ENCODE data around the gene NRAP.

NRAP gene

DNA sequence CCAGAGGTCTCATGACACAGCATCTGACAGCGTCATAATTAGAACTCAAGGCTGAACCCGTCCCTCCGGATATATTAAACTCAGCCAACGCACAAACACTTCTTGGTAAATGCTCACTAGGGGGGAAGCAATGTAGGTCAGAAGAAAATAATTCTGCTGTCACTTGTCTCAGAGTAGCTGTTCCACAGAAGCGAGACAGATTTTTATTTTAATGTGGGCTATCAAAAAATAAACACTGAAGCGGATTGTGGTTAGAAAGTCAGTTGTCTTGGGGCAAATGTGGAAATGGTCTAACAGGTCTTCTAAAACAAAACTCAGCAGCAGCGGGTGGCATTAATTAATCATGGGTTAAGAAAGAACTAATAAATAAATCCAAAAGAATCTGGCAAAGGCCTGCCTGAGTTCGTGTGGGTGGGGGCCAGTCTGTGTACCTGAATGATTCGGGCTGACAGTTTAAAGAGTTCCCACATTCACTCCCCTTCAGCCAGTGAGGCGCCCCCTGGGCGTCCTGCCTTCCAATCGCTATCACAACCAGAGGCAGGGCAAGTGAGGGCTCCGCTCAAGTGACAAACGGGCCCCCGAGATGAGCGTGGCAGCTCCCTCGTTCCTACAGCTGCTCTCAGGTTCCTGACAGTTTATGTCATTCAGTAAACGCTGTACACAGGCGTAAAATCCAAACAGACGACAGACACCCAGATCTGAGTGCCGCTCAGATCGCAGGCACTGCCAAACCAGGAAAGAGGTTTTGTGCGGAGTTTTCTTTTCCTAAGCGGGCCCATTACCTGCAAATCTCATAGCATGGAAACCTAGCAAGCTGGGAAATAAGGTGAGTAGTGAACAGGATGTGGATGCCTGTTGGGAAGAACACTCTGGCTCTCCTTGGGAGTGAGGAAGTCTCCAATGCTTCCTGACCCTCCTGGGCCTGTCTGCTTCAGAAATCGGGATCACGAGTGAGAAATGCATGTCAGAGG, 52.9 kb downstream of the NRAP start:
- no peak for DNase-seq (ENCODE audit: insufficient read length, low spot score)
- no peak for FAIRE-seq

DNA sequence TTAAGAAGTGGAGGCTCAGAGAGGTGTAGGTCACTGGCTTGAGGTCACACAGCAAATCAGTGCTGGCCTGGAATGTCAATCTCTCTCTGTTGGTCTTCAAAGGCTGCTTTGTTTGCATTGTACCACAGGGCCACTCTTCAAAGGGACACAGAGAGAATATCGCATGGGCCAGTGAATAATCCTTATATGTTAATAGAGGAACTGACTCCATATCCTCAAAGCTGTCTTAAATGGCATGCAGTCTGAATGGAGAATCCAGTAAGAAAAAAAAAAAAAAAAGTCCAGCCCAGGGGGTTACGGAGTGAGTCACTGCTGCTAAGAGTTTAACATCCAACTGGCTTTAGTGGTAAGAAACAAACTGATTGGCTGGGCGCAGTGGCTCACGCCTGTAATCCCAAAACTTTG, 54.1 kb downstream of the NRAP start:
- DNase-seq (ENCODE audit: insufficient read length, low spot score) (no peak), FAIRE-seq (no peak)

GRCh38 chr10:113605268-113605978, 58.4 kb downstream of the NRAP start:
- DNase-seq (ENCODE audit: insufficient read length, low spot score) (no peak), FAIRE-seq (no peak)

DNA sequence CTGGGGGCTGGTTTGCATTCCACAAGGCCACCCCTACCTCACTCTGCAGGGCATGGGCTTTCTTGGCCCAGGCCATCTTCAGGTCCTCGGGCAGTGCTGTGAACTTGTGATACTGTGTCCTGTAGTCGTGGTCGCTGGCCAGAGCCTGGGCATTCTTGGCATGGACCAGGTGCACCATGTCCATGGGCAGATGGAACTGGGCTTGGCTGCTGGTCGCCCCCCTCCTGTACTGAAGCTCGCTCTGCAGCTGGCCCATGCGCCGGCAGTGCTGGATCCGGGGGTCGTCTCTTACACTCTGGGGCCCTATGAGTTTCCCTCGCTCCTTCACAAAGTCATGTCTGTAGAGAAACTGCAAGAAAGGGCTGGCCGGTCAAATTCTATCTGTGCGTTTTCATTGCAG, 59.3 kb downstream of the NRAP start:
- DNase-seq (ENCODE audit: insufficient read length, low spot score) (no peak), FAIRE-seq (no peak)

DNA sequence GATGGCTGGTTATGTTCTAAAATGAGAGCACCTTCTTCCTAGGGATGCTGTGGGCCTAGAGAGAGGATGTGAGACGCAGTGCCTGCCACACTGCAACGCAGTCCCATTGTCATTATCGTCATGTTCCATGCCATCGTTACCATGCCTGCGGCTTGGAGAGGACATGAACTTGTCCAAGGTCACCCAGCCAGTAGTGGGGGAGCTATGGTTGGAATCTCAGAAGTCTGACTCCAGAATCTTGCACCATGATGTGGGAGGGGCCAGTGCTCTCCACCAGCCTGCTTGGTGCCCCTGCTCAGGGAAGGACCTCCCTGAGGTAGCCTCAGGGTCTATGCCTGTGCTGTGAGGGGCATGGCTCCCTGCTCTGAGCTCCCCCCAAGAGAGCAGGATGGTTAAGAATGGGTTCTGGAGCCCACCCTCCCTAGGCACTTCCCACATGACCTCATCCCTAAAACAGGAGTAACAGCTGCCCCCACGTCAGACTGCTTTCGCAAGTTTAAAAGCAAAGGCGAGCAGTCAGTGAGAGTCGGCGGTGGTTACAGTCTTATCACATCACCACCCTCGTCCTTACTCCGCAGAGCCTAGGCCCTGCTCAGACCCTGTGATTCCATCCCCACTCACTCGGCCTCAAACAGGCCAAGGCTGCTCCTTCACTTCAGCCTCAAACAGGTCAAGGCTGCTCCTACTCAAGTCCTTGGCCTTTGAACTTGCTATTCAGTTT, 60.6 kb downstream of the NRAP start:
- DNase-seq (ENCODE audit: insufficient read length, low spot score) (no peak), FAIRE-seq (no peak)

GRCh38 chr10:113600569-113600968, 63.3 kb downstream of the NRAP start:
- FAIRE-seq (no peak), DNase-seq (ENCODE audit: insufficient read length, low spot score) (no peak)

GRCh38 chr10:113594652-113595051, 69.2 kb downstream of the NRAP start:
- DNase-seq (ENCODE audit: insufficient read length, low spot score): no peak
- no peak for FAIRE-seq

DNA sequence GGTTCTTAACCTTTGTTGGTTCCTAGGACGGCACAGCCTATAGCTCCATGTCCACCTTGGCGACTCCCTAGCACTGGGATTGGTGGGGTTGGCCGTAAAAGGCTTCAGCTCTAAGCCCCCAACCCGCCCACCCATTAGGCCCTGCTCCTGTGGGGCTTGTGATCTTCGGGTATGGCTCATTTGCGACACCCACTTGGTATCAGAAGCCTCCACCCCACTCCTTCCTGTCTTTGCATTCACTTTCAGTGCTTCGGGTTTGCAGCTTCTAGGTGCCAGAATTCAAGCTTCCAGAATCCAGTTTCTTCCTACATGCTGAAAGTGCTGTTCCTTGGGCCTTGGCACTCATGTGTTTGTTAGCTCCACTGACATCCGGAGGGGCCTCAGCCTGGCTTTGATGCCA, 71.5 kb downstream of the NRAP start:
- DNase-seq (ENCODE audit: insufficient read length, low spot score): no peak
- FAIRE-seq: no peak

- no peak for FAIRE-seq
- no peak for DNase-seq (ENCODE audit: insufficient read length, low spot score)
These were observed 73.3 kb downstream of the NRAP start for GRCh38 chr10:113590581-113590980.

DNA sequence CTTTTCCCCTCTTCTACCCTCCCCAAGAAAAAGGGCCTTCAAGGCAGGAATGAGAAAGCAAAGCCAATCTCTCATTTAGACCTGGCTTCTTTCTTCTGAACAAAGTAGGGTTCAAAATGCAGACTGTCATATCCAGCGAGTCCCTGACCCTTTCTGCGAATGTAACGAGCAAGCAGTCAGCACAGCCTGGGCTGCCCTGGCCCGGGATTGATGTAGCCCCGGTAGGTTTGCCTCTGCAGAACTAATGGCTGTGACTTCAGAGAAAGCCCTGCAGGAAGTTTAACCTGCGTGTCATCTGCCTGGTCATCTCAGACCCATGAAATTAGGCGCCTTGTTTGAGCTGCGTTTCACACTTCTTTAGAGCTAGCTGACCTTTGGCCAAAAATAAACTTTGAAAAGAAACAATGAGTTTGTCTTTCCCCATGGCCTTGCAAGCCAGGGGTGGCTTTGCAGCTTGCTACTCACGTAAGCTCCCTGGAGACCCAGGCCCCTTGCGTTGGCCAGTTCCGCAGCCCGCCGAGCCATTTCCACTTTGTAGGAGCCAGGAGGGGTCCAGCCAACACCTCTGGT, 74.6 kb downstream of the NRAP start:
- DNase-seq (ENCODE audit: insufficient read length, low spot score) (no peak), FAIRE-seq (no peak)

GRCh38 chr10:113585949-113586348, 77.9 kb downstream of the NRAP start:
- DNase-seq (ENCODE audit: insufficient read length, low spot score): no peak
- FAIRE-seq: no peak

DNA sequence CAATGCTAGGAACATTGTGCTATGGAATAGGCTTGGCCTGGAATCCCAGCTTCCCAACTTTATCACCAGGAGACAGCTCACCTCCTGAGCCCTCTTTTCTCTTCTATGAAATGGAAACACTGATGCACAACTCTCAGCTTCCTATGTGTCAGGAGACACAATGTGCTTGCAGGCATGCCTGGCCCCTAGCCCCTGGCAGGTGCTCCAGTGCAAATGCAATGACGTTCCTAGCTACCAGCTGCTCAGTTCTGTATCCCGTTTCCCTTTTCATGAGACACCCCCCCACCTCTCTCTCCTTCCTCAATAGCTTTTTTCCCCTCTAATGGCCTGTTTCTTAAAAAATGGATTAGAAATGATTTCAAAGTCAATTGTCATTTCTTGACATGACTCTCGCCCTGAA, 80.3 kb downstream of the NRAP start:
- FAIRE-seq (no peak), DNase-seq (ENCODE audit: insufficient read length, low spot score) (no peak)

GRCh38 chr10:113581092-113581491, 82.7 kb downstream of the NRAP start:
- no peak for FAIRE-seq
- no peak for DNase-seq (ENCODE audit: insufficient read length, low spot score)

DNA sequence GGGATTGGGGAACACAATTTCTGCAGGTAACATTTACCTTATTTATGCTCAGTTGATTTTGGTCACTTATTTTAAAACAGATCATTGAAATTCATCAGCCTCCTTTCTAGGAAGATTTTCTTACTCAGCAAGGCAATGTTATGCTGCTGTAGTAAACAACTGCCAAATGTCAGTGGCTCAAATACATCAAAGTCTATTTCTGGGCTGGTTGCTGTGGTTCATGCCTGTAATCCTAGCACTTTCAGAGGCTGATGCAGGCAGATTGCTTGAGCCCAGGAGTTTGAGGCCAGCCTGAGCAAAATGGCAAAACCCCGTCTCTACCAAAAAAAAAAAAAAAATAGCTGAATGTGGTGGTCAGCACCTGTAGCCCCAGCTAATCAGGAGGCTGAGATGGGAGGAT, 85.1 kb downstream of the NRAP start:
- FAIRE-seq (no peak), DNase-seq (ENCODE audit: insufficient read length, low spot score) (no peak)

GRCh38 chr10:113576852-113577251, 87.0 kb downstream of the NRAP start:
- DNase-seq (ENCODE audit: insufficient read length, low spot score) (no peak), FAIRE-seq (no peak)

DNA sequence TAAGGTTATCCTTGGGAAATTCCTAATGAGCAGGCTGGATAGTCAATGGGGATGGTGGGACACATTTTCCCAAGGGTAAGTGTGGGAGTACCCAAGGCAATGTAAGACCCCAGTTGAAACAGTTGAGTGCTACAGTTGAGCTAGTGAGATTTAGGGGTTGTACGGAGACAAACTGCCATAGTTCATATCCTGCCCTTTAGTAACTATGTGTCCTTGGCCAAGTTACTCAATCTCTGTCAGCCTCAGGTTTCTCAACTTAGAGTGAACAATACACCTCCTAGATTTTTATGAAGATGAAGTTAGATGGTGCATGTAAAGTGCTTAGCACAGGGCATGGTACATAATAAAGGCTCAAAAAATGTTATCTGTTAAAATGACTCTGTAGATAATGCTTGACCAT, 90.5 kb downstream of the NRAP start:
- FAIRE-seq: no peak
- no peak for DNase-seq (ENCODE audit: insufficient read length, low spot score)

DNA sequence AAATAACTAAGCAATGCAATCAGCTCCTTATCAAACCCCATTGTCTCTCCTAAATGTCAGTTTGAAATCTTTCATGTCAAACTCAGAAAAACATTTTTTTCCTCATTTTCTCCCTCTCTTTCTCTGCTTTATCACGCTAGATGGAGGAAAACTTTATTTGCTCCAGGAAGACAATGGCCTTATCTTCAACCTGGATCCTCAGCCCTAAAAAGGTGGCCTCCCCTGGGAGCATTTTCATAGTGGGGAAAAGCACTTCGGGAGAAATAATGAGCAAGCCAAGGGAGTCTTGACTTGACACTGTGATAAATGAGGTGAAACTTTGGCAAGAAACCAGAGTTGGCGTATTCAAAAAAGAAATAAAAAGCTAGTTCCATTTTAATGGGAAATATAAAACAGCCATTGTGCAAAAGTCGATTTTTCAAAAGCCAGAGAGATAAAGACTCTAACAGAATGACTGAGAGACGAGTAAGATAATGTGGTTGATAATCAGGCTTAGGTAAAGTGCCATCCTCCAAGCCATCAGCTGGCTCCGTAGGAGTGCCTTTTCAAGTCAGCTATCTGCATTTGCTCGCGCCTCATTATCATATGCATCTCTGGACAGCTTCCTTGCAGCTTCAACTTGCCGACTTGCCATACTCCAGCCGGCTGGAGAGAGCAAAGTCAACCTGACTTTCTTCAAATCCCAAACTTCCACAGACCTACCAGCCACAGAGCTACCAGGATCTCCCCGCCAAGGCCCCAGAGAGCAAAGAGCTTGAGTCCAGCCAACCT, 91.1 kb downstream of the NRAP start:
- FAIRE-seq (no peak), DNase-seq (ENCODE audit: insufficient read length, low spot score) (no peak)

DNA sequence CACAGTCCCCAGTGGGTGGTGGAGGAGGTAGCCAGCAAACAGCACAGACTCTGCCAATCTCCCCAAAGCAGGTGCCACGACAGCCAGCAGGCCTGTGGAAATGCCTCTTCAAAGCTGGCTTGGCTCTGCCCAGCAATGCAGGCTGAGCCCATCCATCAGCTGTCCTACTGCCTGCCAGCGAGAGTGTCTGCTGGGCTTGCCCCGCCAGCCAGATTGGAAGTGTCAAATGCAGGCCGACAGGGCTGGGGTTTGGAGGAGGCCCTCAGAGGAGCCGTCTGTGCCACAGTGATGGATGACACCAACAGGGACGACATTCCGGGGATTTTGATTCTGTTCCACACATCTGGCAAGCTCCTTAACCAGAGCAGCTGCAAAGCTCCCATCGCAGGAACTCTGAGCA, 94.3 kb downstream of the NRAP start:
- FAIRE-seq: no peak

DNA sequence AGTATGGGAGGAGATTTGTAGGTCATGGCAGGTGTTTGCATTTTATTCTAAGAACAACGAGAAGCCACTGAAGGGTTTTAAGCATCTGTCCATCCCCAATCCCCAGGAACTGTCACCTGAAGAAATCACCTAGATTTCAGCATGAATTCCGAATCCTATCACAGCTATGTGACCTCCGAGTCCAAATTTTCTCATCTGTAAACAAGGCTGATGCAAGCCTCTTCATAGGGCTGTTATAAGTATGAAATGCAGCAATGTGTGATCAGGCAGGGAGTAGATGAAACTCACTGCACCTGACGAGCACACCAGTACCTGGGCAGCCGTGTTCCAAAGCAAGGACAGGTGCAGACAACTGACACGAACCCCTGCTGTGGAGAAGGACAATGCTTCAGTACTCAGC, 97.0 kb downstream of the NRAP start:
- DNase-seq (ENCODE audit: insufficient read length, low spot score) (no peak), FAIRE-seq (no peak)

More for the DNA sequence above, 94.3 kb downstream of the NRAP start:
- no peak for DNase-seq (ENCODE audit: insufficient read length, low spot score)

GRCh38 chr10:113565364-113565763, 98.5 kb downstream of the NRAP start:
- DNase-seq (ENCODE audit: insufficient read length, low spot score) (no peak), FAIRE-seq (no peak)
